MM.1S (cell line): ENCODE measurements around the gene SLCO4A1.

Experiments
- CTCF ChIP-seq: fragments of 300-600 bp; sonication (generic); IDR thresholded peaks from 2 replicates; pipeline ENCODE4 v1.5.1; 2016; ENCODE audit warnings: antibody characterized with exemption, low read length, mixed read lengths
- EZH2 ChIP-seq: fragments of 300-600 bp; sonication (generic); optimal IDR thresholded peaks from 2 replicates; pipeline ENCODE3; 2017; ENCODE audit warnings: low read depth, mild to moderate bottlenecking, antibody characterized with exemption, low read length, mixed read lengths
- EZH2phosphoT487 ChIP-seq: fragments of 300-600 bp; sonication (generic); IDR thresholded peaks from 2 replicates; pipeline ENCODE4 v1.6.1; 2018; ENCODE audit warnings: antibody characterized with exemption, low read length

- TF ChIP-seq CTCF (no peak), EZH2phosphoT487 (no peak), EZH2 (no peak)
These were observed 10.6 kb downstream of the SLCO4A1 start for GRCh38 chr20:62652894-62653305.
